T-helper 22 cell (primary cell): ENCODE data around the gene TEX54.
"Not testable (repeated sequence)": the region's sequence is repeated elsewhere in the genome, so short reads cannot be mapped to it uniquely, and the experiment has no call there.

ENCODE experiments used
- DNase-seq: peaks from one replicate; pipeline ENCODE4 v3.0.0-alpha.2; 2020; ENCODE audit warnings: low read depth

The TEX54 gene

GRCh38 chr11:62832336-62833234, at the start of gene TEX54:
Gene TEX54, minus strand, starts transcription at chr11:62832841.
- DNase-seq, result no peak

GRCh38 chr11:62882431-62882749, 49.7 kb upstream of the TEX54 start:
- DNase-seq, result no peak

- peak; percentile 94 for DNase-seq
Measured at GRCh38 chr11:62881579-62882430, 49.2 kb upstream of the TEX54 start.

GRCh38 chr11:62880803-62881578, 48.4 kb upstream of the TEX54 start, which contains the start of gene SLC3A2:
Gene SLC3A2, plus strand, starts transcription at chr11:62880896. Its CDS starts 128 bp downstream, at chr11:62881024.
- peak; percentile 76 for DNase-seq

- no peak for DNase-seq
Measured at GRCh38 chr11:62880231-62880802, 47.7 kb upstream of the TEX54 start.

GRCh38 chr11:62879235-62879978, 46.8 kb upstream of the TEX54 start:
- DNase-seq, result no peak

- no peak for DNase-seq
Measured at GRCh38 chr11:62876712-62877111, 44.1 kb upstream of the TEX54 start.

- no peak for DNase-seq
Measured at GRCh38 chr11:62875698-62876478, 43.2 kb upstream of the TEX54 start.

GRCh38 chr11:62874851-62875250, 42.2 kb upstream of the TEX54 start:
- DNase-seq, result no peak

GRCh38 chr11:62865635-62866034, 33.0 kb upstream of the TEX54 start:
- DNase-seq, result no peak

- no peak for DNase-seq
Measured at GRCh38 chr11:62863687-62864335, 31.2 kb upstream of the TEX54 start.

- DNase-seq, result not testable (repeated sequence)
Measured at GRCh38 chr11:62861564-62862192, 29.0 kb upstream of the TEX54 start.

GRCh38 chr11:62860835-62861563, 28.4 kb upstream of the TEX54 start:
- no peak for DNase-seq

GRCh38 chr11:62859281-62859703, 26.7 kb upstream of the TEX54 start:
- DNase-seq, result not testable (repeated sequence)

- no peak for DNase-seq
Measured at GRCh38 chr11:62858201-62858600, 25.6 kb upstream of the TEX54 start.

GRCh38 chr11:62857541-62857982, 24.9 kb upstream of the TEX54 start:
- DNase-seq, result no peak

GRCh38 chr11:62856333-62856895, 23.8 kb upstream of the TEX54 start:
- no peak for DNase-seq
